GM21367 (cell line): ENCODE results near the gene RSPO3.
"Not testable (repeated sequence)": the region's sequence is repeated elsewhere in the genome, so short reads cannot be mapped to it uniquely, and the experiment has no call there.

Experiments
- ATAC-seq: cut with Tn5 transposase; IDR thresholded peaks from one replicate; pipeline ENCODE4 v1.9.1; 2021; ENCODE audit not compliant: unreplicated experiment

RSPO3 gene

GRCh38 chr6:127201321-127201720, 82.8 kb downstream of the RSPO3 start:
- no peak for ATAC-seq

- ATAC-seq, result no peak
These were observed 84.2 kb downstream of the RSPO3 start for GRCh38 chr6:127202676-127203075.

GRCh38 chr6:127204281-127204680, 85.8 kb downstream of the RSPO3 start:
- ATAC-seq, result no peak

- ATAC-seq, result no peak
These were observed 86.6 kb downstream of the RSPO3 start for GRCh38 chr6:127205036-127205435.

- ATAC-seq, result no peak
These were observed 88.1 kb downstream of the RSPO3 start for GRCh38 chr6:127206531-127207095.

- ATAC-seq, result no peak
These were observed 89.2 kb downstream of the RSPO3 start for GRCh38 chr6:127207591-127208120.

- ATAC-seq, result no peak
These were observed 92.3 kb downstream of the RSPO3 start for GRCh38 chr6:127210725-127211124.

GRCh38 chr6:127212376-127212775, 93.9 kb downstream of the RSPO3 start:
- ATAC-seq, result no peak

- not testable (repeated sequence) for ATAC-seq
These were observed 95.6 kb downstream of the RSPO3 start for GRCh38 chr6:127214032-127214431.

GRCh38 chr6:127214531-127214930, 96.1 kb downstream of the RSPO3 start:
- ATAC-seq, result not testable (repeated sequence)

GRCh38 chr6:127215931-127216330, 97.5 kb downstream of the RSPO3 start:
- ATAC-seq, result no peak

- ATAC-seq, result no peak
These were observed 98.6 kb downstream of the RSPO3 start for GRCh38 chr6:127216810-127217789.

- no peak for ATAC-seq
These were observed 101.4 kb downstream of the RSPO3 start for GRCh38 chr6:127219869-127220268.

- no peak for ATAC-seq
These were observed 102.7 kb downstream of the RSPO3 start for GRCh38 chr6:127221201-127221600.

- ATAC-seq, result no peak
These were observed 103.9 kb downstream of the RSPO3 start for GRCh38 chr6:127222418-127222817.

GRCh38 chr6:127225497-127225896, 107.0 kb downstream of the RSPO3 start:
- ATAC-seq, result no peak

- not testable (repeated sequence) for ATAC-seq
These were observed 115.3 kb downstream of the RSPO3 start for GRCh38 chr6:127233819-127234218.

GRCh38 chr6:127243501-127243900, 125.0 kb downstream of the RSPO3 start:
- ATAC-seq, result no peak
